COLO668 (cell line): Measurements from ENCODE around the gene BACH2.
"Not testable (repeated sequence)": the region's sequence is repeated elsewhere in the genome, so short reads cannot be mapped to it uniquely, and the experiment has no call there.

Experiments used
- DNase-seq: peaks from one replicate; lab custom pipeline; 2025; ENCODE audit not compliant: unreplicated experiment; lab: John Stamatoyannopoulos, UW

BACH2 gene

DNA sequence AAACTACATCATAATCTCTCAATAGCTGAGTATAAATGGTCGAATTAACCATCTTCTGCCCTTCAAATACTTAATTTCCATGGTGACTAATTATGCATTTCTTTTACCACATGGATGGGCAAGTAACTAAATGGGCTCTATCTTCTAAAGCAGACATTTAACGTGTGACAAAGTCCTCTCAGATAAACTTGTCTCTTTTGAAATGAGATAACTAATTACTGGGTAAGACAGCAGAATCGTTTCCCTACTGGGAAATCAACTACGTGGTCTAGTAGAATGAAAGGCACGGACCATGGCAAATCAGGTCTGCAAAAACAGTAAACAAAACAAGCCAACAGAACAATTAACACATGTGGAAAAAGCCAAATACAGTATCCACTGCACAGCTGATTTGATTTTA lies 137.7 kb downstream of the BACH2 start:
- no peak for DNase-seq

- no peak for DNase-seq
Observed at GRCh38 chr6:90157441-90157840, 139.2 kb downstream of the BACH2 start.

GRCh38 chr6:90156861-90157260 lies 139.8 kb downstream of the BACH2 start:
- no peak for DNase-seq

DNA sequence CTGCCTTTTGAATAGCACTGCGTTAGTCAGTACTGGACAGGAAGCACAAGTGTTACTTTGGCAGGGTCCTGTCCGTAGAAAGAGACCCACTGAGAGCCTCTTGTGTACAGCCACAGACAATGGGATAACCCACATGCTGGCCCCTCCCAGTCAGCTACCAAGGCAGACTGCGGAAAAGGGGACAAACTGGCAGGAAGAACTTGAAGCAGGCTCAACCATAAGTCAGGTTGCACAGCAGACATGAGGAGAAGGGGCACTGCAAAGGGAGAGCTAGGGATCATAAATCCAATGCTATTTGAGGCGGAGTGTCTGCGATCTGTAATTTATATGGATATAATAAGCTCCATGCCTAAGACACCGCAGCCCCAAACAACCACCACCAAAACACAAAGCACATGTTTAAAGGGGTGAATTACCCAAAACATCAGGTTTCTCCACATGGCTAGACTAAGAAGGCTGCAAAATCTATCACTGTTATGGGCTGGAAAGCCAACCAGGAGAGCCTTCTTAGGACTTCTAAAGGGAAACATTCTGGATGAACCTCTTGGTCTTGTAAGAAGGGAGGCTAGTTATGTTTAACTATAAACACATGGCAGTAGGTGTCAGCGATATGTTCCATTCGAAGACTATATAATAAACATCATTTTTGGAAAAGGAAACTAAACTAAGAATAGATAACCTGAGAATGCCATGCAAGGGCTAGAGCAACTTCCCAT lies 141.7 kb downstream of the BACH2 start:
- DNase-seq, result no peak

GRCh38 chr6:90151576-90152422 lies 144.8 kb downstream of the BACH2 start:
- no peak for DNase-seq

DNA sequence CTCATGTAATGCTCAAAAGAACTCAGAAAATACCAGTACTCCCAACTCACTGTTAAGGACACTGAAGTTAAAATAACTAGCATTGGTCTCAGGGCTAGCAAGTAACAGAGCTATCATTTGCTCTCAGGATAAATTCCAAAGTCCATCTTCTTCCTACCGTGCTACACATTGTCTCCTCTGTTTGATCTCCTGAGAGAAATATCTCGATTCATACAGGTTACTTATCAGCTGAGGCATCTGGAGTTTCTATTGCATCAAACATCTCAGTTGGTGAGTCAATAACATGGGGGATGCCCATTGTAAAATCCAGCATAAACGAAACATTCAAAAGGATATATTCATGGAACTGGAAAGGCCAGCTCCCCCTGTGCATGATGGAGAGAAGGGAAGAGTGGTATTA lies 147.4 kb downstream of the BACH2 start:
- DNase-seq, result no peak

GRCh38 chr6:90148867-90149266 lies 147.8 kb downstream of the BACH2 start:
- DNase-seq, result no peak

GRCh38 chr6:90146921-90147649 lies 149.6 kb downstream of the BACH2 start:
- DNase-seq, result no peak

GRCh38 chr6:90146024-90146423 lies 150.6 kb downstream of the BACH2 start:
- no peak for DNase-seq

GRCh38 chr6:90144928-90145555 lies 151.6 kb downstream of the BACH2 start:
- DNase-seq, result no peak

DNA sequence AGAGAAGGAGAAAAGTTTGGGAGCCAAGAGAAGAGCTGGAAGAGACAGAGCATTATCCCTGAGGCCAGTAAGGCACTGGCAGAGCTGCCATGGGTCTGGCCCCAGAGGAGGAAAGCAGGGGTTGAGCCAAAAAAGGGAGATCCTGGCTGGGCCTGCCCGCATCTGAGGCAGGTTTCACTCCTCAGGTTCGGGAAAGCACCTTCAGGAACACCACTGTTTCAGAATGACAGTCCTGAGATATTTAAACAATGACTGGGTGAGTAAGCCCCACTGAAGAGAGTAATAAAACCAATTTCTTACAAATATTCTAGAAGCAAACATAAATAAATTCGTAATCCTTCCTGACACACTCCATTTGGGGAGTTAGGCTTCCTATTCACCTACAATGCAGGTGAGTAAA lies 152.2 kb downstream of the BACH2 start:
- DNase-seq, result no peak

DNA sequence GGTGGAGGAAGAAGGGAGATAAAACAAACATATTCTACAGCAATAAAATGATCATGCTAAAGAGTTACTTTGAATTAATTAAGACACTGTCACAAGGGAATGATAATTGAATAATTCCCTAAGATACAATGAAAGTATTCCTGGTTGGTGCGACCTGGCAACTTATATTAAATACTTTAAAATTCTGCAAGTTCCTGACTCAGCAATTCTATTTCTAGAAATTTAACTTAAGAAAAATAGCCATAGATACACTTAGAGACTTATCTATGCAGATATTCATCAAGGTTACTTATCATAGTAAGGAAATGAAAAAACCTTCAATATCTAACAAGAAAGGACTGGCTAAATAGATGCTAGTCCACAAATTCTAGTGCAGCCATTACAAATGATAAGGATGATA lies 156.0 kb downstream of the BACH2 start:
- DNase-seq, result no peak

- DNase-seq, result no peak
Observed at GRCh38 chr6:90139272-90139817, 157.3 kb downstream of the BACH2 start.

DNA sequence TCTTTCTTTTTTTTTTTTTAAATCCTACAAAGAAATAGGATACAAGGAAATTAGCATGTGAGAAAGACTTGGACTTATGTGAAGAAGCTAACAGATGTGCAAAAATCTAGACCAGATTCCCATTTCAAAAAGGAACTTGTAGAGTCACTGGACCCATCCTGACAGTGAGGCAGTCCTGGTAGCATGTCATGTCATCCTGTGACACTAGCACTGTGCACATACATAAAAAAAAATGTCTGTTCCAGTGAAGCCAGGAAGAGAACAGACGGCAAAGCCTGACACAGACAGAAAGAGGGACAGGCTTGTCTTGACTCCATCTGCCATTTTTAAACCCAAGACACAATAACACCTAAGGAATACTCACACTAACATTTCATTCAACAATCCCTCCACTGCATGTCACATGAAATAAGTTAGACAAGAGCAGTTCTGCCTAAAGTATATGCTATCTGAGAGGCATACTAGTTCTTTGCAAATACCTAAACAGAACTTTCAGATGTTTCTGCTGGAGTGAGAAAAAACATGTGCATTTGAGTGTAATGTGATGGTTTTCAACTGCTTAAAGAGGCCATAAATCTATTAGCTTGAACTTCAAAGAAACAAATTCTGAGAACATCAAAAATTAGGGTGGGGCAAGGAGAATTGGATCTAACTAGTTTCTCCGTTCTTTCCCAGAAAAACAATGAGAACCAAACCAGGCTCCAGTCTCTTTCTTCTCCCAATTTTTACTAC lies 159.6 kb downstream of the BACH2 start:
- no peak for DNase-seq

- DNase-seq, result no peak
Observed at GRCh38 chr6:90136176-90136575, 160.5 kb downstream of the BACH2 start.

GRCh38 chr6:90135667-90136066 lies 161.0 kb downstream of the BACH2 start:
- no peak for DNase-seq

DNA sequence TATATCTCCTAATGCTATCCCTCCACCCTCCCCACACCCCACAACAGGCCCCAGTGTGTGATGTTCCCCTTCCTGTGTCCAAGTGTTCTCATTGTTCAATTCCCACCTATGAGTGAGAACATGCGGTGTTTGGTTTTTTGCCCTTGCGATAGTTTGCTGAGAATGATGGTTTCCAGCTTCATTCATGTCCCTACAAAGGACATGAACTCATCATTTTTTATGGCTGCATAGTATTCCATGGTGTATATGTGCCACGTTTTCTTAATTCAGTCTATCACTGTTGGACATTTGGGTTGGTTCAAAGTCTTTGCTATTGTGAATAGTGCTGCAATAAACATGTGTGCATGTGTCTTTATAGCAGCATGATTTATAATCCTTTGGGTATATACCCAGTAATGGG lies 163.0 kb downstream of the BACH2 start:
- DNase-seq, result not testable (repeated sequence)

- DNase-seq, result no peak
Observed at GRCh38 chr6:90131614-90132423, 164.8 kb downstream of the BACH2 start.

GRCh38 chr6:90131125-90131524 lies 165.5 kb downstream of the BACH2 start:
- no peak for DNase-seq
